Measurements from ENCODE around the gene ATP8B4. TPM values are rescaled to one million over a fixed set of nuclear protein-coding genes. Genes with fewer than 3 reads are reported as not detected.

The ATP8B4 gene
- total and polyA plus RNA-seq, 10 of the 15 experiments (the other 5 are each of a cell fraction or from before 2014, with no cell fraction given): 0.02 to 0.94 (median 0.19) TPM

DNA sequence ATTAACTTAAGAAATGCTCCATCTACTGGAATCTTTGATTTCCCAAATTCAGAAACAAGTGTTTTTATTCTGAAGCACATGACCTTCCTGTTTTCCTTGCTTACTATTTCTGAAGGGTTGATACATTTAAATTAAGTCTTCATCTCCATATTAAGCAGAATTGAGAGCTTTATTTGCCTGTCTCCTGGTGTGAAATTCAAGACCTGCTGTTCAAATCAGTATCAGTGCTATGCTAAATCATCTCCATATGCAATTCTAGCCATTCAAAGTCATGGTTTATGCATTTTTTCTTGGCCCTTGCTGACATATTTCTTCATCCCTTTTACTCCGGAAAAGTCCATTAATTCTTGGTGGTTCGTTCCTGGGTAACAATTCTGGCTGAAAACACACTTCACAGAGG, 195.4 kb downstream of the ATP8B4 start:
- Histone ChIP-seq H3K4me3 (no peak overlapping the region), H4K20me1 (ENCODE audit: control insufficient read depth, insufficient read depth) (no peaks in the 10 kb centered on the region), H2AFZ (ENCODE audit: control insufficient read depth, low read depth, low read length) (no peak overlapping the region), H3K79me2 (ENCODE audit: control insufficient read depth, insufficient read depth, low read length) (no peaks in the 10 kb centered on the region), H3K27ac (ENCODE audit: control insufficient read depth, insufficient read depth) (no peak overlapping the region), H3K9ac (ENCODE audit: control insufficient read depth, insufficient read depth, low read length) (no peak overlapping the region), H3K4me1 (ENCODE audit: control insufficient read depth, insufficient read depth, low read length) (no peaks in the 10 kb centered on the region), H3K27me3 (replicated peaks in 1 of 2; ENCODE audit: control insufficient read depth in 2 of 2, insufficient read depth in 2 of 2, low read length in 1 of 2) (no peaks in the 10 kb centered on the region), H3K9me3 (replicated peaks; ENCODE audit: control insufficient read depth, insufficient read depth, low read length) (no peaks in the 10 kb centered on the region), H3K4me2 (ENCODE audit: control insufficient read depth, insufficient read depth) (no peak overlapping the region), H3K36me3 (ENCODE audit: control insufficient read depth in 2 of 2, insufficient read depth in 2 of 2, low read length in 1 of 2) (no peaks in the 10 kb centered on the region)
- FAIRE-seq (no peak), ATAC-seq (no peak), DNase-seq (ENCODE audit: low read depth, low spot score) (no peak)
- 39% methylated on average over 2 of the region's 2 CpGs for WGBS (ENCODE audit: insufficient coverage, insufficient replicate concordance, low lambda C conversion rate, missing lambda C conversion rate)
- SMC1A ChIA-PET (ENCODE audit: uncharacterized antibody, unreplicated experiment): interaction anchor here (1.1 kb wide), 1 partner anchor 80 kb away, joined by 3 read pairs; no protein-coding TSS in a partner anchor
- POLR2A ChIA-PET: no interaction called here
- in situ Hi-C loops (cut with MboI) (no loop called here), intact Hi-C loops (cut with micrococcal nuclease; ENCODE audit: unreplicated experiment) (no loop called here)
- RAD21 ChIA-PET (ENCODE audit: unreplicated experiment): interaction anchor here (1.2 kb wide), 1 partner anchor 80 kb away, joined by 3 read pairs; no protein-coding TSS in a partner anchor
- TF ChIP-seq SREBF1 (IDR thresholded peaks at IDR 0.05; ENCODE audit: low read length) (no peak), PAX5 (IDR thresholded peaks at IDR 0.05; ENCODE audit: borderline replicate concordance, low read depth, low read length) (no peak)
- CTCF ChIA-PET: no interaction called here
- BruUV-seq (replicated peaks): no TSS peak

DNA sequence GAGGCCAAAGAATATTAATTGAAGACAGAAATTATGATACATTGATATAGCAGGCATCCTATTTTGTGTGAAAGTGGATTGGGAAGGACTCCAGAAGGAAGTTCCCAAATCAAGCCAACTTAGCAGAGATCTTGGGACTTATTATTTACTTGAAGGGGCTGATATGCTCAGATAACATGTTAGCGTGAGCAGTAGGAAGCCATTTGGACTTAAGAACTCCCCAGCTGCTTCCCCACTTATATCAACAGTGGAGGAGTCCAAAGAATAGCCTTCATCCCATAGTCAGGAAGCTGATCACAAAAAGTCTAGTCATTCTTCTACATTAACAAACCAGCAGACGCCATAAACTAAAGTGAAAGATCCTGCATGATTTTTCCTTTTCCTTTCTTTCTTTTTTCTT, 200.0 kb downstream of the ATP8B4 start:
- no peaks in the 10 kb centered on the region for H3K9me3 ChIP-seq (replicated peaks; ENCODE audit: control insufficient read depth, insufficient read depth, low read length)
- WGBS (ENCODE audit: insufficient coverage, insufficient replicate concordance, low lambda C conversion rate, missing lambda C conversion rate): 64% methylated on average over 2 of the region's 2 CpGs
- H3K4me3 ChIP-seq: no peak overlapping the region
- no TSS peak for BruUV-seq (replicated peaks)
- H4K20me1 ChIP-seq (ENCODE audit: control insufficient read depth, insufficient read depth): no peaks in the 10 kb centered on the region
- no peak overlapping the region for H3K27ac ChIP-seq (ENCODE audit: control insufficient read depth, insufficient read depth)
- in situ Hi-C loops (cut with MboI): no loop called here
- no peaks in the 10 kb centered on the region for H3K36me3 ChIP-seq (ENCODE audit: control insufficient read depth in 2 of 2, insufficient read depth in 2 of 2, low read length in 1 of 2)
- intact Hi-C loops (cut with micrococcal nuclease; ENCODE audit: unreplicated experiment): no loop called here
- POLR2A ChIA-PET: no interaction called here
- no peak overlapping the region for H3K4me2 ChIP-seq (ENCODE audit: control insufficient read depth, insufficient read depth)
- H3K79me2 ChIP-seq (ENCODE audit: control insufficient read depth, insufficient read depth, low read length): no peaks in the 10 kb centered on the region
- H3K4me1 ChIP-seq (ENCODE audit: control insufficient read depth, insufficient read depth, low read length): no peaks in the 10 kb centered on the region
- no peak overlapping the region for H2AFZ ChIP-seq (ENCODE audit: control insufficient read depth, low read depth, low read length)
- ATAC-seq (no peak), DNase-seq (ENCODE audit: low read depth, low spot score) (no peak), FAIRE-seq (no peak)
- H3K27me3 ChIP-seq (replicated peaks in 1 of 2; ENCODE audit: control insufficient read depth in 2 of 2, insufficient read depth in 2 of 2, low read length in 1 of 2): no peaks in the 10 kb centered on the region
- CTCF ChIA-PET: interaction anchor here (1.7 kb wide), 1 partner anchor 9 kb away, joined by 4 read pairs; no protein-coding TSS in a partner anchor
- SMC1A ChIA-PET (ENCODE audit: uncharacterized antibody, unreplicated experiment): interaction anchor here (1.3 kb wide), 1 partner anchor 17 kb away, joined by 3 read pairs; no protein-coding TSS in a partner anchor
- RAD21 ChIA-PET (ENCODE audit: unreplicated experiment): no interaction called here
- H3K9ac ChIP-seq (ENCODE audit: control insufficient read depth, insufficient read depth, low read length): no peak overlapping the region
- TF ChIP-seq RB1 (IDR thresholded peaks at IDR 0.05; ENCODE audit: borderline replicate concordance) (no peak), SMAD1 (IDR thresholded peaks at IDR 0.05; ENCODE audit: low read depth, partially characterized antibody) (no peak), NFYB (IDR thresholded peaks at IDR 0.05; ENCODE audit: insufficient read depth, low read depth, low read length) (no peak), E4F1 (IDR thresholded peaks at IDR 0.05; ENCODE audit: borderline replicate concordance, partially characterized antibody) (no peak), TCF12 (IDR thresholded peaks at IDR 0.05; ENCODE audit: low read depth, low read length) (no peak), CEBPB (IDR thresholded peaks at IDR 0.05; ENCODE audit: borderline replicate concordance in 1 of 2, low read depth in 2 of 2, low read length in 2 of 2) (no peak), TARDBP (IDR thresholded peaks at IDR 0.05; ENCODE audit: borderline replicate concordance) (no peak), MYB (IDR thresholded peaks at IDR 0.05; ENCODE audit: borderline replicate concordance, low read depth, low read length) (no peak), USF2 (IDR thresholded peaks at IDR 0.05; ENCODE audit: borderline replicate concordance, low read depth, low read length) (no peak), SREBF2 (IDR thresholded peaks at IDR 0.05; ENCODE audit: low read length) (no peak), MTA2 (IDR thresholded peaks at IDR 0.05; ENCODE audit: low read depth) (no peak), DPF2 (IDR thresholded peaks at IDR 0.05) (no peak), HDAC2 (IDR thresholded peaks at IDR 0.05) (no peak), KAT2A (conservative IDR thresholded peaks at IDR 0.05; ENCODE audit: control insufficient read depth, low read depth, low read length) (no peak)

Data from GM12878 (cell line).